Fibroblast of the conjunctiva (primary cell): ENCODE results near the gene PLXNA4.

Experiments used
- DNase-seq: peaks from one replicate; pipeline ENCODE4 v3.0.0-alpha.2; 2010; ENCODE audit warnings: low read depth

PLXNA4 gene

GRCh38 chr7:132588596-132588995, 12.3 kb upstream of the PLXNA4 start:
- DNase-seq = no peak

GRCh38 chr7:132584796-132585494, 8.7 kb upstream of the PLXNA4 start:
- DNase-seq = no peak

- DNase-seq = no peak
These were observed 5.2 kb upstream of the PLXNA4 start for GRCh38 chr7:132581431-132581830.

GRCh38 chr7:132580717-132581285, 4.5 kb upstream of the PLXNA4 start:
- DNase-seq = peak; percentile 59

- DNase-seq = no peak
These were observed 4.0 kb upstream of the PLXNA4 start for GRCh38 chr7:132580277-132580676.

GRCh38 chr7:132579260-132579899, 3.1 kb upstream of the PLXNA4 start:
- DNase-seq = no peak

GRCh38 chr7:132578826-132579225, 2.6 kb upstream of the PLXNA4 start:
- no peak for DNase-seq

- no peak for DNase-seq
These were observed 1.7 kb upstream of the PLXNA4 start for GRCh38 chr7:132578050-132578370.

- peak; percentile 28 for DNase-seq
These were observed 1.2 kb upstream of the PLXNA4 start for GRCh38 chr7:132577206-132578049.

GRCh38 chr7:132576721-132577085, 433 bp upstream of the PLXNA4 start:
- no peak for DNase-seq

GRCh38 chr7:132575419-132575981, 770 bp downstream of the PLXNA4 start:
- no peak for DNase-seq

- DNase-seq = no peak
These were observed 2.0 kb downstream of the PLXNA4 start for GRCh38 chr7:132574223-132574622.

- DNase-seq = no peak
These were observed 2.9 kb downstream of the PLXNA4 start for GRCh38 chr7:132573251-132573955.

- DNase-seq = no peak
These were observed 3.7 kb downstream of the PLXNA4 start for GRCh38 chr7:132572526-132572925.

- no peak for DNase-seq
These were observed 4.3 kb downstream of the PLXNA4 start for GRCh38 chr7:132571970-132572369.

GRCh38 chr7:132569884-132570614, 6.2 kb downstream of the PLXNA4 start:
- no peak for DNase-seq

- DNase-seq = no peak
These were observed 7.3 kb downstream of the PLXNA4 start for GRCh38 chr7:132568962-132569361.

- no peak for DNase-seq
These were observed 10.4 kb downstream of the PLXNA4 start for GRCh38 chr7:132565885-132566284.

GRCh38 chr7:132565441-132565840, 10.8 kb downstream of the PLXNA4 start:
- DNase-seq = no peak

- DNase-seq = no peak
These were observed 11.4 kb downstream of the PLXNA4 start for GRCh38 chr7:132564849-132565248.

GRCh38 chr7:132564090-132564489, 12.2 kb downstream of the PLXNA4 start:
- DNase-seq = no peak
